SK-N-DZ (cell line): ENCODE data around the gene FBRSL1. TPM values are rescaled to one million over a fixed set of nuclear protein-coding genes. Genes with fewer than 3 reads are reported as not detected.
"Not testable (repeated sequence)": the region's sequence is repeated elsewhere in the genome, so short reads cannot be mapped to it uniquely, and the experiment has no call there.

Source experiments
- DNase-seq: peaks from one replicate; pipeline ENCODE4 v3.0.0-alpha.2; 2015; ENCODE audit warnings: low spot score
- polyA plus RNA-seq, 2 experiments: library from polyadenylated mRNA; depleted of rRNA; stranded (reverse); fragments of >200 nt; gene quantifications; 2 replicates each; pipeline ENCODE4 v1.2.3, GENCODE V29; 2014

The FBRSL1 gene
- polyA plus RNA-seq (2014; cell fraction: cytosol; rRNA removed): 50.9 and 56.6 TPM in 2 replicates
- polyA plus RNA-seq (2014; cell fraction: nucleus; rRNA removed): 91.3 and 169 TPM in 2 replicates

DNA sequence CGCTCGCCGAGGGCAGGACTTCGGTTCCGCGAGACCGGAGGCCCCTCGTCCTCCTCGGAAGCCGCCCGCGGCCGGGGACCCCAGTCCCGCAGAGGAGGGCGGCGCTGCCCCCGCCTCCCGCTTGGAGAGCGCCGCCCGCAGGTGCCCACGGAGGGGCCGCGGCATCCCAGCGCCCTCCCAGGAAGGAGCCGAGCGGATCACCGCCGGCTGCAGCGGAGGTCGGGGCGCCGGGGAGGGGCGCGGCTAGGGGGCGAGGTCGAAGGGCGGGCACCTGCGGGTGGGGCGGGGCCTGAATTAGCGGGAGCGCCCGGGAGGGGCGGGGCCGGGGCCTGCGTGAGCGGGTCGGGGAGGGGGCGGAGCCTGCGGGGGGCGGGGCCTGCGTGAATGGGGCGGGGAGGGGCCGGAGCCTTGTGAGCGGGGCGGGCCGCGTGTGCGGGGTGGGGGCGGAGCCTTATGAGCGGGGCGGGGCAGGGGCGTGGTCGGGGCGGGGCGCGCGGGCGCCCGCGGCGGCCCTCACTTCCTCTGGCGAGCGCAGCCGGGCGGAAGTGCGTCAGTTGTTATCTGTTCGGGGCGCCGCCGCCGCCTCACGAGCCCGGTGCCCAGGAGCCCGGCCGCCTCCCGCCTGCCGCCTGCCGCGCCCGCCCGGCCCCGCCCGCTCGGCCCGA lies at the start of gene FBRSL1:
FBRSL1 (plus strand) TSS at position 550 of the 665 bp plus-strand sequence.
- peak; percentile 82 for DNase-seq

DNA sequence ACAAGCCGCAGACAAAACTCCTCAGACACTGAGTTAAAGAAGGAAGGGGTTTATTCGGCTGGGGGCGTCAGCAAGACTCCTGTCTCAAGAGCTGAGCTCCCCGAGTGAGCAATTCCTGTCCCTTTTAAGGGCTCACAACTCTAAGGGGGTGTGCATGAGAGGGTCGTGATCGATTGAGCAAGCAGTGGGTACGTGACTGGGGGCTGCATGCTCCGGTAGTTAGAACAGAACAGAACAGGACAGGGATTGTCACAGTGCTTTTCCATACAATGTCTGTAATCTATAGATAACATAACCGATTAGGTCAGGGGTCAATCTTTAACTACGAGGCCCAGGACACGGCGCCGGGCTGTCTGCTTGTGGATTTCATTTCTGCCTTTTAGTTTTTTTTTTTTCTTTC lies 49.5 kb upstream of the FBRSL1 start:
- not testable (repeated sequence) for DNase-seq

DNA sequence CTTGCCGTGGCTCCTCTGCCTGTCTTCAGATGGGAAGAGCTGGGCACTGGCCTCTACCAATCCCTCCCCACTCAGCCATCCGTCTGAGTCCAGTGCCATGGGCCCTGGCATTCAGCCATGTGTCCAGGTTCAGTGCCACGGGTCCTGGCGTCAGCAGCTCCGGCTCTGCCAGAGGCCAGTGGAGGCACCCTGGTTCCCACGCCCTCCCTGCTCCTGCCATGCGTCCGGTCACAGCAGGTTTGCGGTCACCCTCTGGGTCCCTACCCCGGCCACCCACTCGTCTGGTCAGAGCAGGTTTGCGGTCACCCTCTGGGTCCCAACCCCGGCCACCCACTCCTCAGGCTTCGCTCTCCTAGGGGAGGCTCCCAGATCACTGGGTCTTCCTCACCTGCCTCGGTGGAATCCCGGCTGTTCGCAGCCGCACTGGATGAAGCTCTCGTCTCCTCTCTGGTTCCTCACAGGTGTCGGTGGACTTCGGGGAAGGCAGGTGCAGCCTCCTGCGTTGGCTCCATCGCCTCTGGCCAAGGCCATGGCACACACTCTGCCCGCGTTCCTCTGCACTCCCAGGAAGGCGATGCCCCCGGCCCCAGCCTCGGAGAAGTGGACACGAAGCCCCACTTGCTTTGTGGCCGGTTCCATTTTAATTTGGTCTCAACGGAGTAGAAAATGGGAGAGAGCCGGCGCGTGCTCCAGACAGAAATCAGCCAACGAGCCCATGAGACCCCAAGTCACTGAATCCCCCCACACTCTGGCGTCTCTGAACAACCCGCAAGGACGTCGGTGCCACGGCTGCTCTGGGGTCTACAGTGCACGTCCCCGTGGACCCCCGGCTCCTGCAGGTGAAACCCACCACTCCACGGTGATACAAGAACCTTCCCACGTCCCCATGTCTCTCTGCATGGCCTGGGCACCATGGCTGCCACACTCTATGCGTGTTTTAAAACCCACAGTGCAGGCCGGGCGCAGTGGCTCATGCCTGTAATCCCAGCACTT lies 47.8 kb upstream of the FBRSL1 start:
- DNase-seq: no peak

DNA sequence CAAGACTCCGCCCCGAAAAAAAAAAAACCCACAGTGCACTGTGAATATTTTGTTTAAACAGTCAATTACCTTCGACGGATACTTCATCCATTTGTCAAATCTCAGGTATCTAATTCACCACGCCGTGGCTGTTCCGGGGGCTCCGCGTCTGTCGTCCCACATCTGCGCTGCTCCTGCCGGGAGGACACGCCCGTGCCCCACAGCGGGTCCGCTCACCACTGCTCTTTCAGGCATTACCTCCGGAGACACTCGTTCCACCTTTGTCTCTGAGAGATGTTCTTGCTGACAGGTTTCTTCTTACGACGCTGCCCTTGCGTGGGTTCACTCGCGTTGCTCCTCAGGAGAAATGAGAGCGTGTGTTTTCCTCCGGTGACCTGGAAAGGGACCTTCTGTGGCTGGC lies 46.9 kb upstream of the FBRSL1 start:
- DNase-seq: no peak

DNA sequence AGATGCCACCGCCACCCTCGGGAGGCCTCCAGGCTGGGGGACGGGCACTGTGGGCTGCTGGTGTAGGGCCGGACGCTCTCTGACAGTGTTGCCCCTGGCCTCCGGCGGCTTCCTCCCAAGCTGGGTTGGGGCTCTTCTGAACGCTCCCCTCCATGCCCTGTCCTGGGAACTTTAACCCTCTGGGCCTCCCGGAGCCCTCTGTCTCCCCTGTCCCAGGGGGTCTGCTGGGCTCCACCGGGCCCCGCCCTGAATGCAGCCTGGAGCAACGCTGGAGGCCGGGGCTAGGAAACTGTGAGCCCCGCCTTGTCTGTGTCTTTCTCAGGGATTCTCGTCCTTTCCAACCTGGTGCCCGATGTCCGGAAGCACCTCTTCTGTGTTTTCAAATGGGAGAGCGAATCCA lies 45.7 kb upstream of the FBRSL1 start:
- DNase-seq: no peak

DNA sequence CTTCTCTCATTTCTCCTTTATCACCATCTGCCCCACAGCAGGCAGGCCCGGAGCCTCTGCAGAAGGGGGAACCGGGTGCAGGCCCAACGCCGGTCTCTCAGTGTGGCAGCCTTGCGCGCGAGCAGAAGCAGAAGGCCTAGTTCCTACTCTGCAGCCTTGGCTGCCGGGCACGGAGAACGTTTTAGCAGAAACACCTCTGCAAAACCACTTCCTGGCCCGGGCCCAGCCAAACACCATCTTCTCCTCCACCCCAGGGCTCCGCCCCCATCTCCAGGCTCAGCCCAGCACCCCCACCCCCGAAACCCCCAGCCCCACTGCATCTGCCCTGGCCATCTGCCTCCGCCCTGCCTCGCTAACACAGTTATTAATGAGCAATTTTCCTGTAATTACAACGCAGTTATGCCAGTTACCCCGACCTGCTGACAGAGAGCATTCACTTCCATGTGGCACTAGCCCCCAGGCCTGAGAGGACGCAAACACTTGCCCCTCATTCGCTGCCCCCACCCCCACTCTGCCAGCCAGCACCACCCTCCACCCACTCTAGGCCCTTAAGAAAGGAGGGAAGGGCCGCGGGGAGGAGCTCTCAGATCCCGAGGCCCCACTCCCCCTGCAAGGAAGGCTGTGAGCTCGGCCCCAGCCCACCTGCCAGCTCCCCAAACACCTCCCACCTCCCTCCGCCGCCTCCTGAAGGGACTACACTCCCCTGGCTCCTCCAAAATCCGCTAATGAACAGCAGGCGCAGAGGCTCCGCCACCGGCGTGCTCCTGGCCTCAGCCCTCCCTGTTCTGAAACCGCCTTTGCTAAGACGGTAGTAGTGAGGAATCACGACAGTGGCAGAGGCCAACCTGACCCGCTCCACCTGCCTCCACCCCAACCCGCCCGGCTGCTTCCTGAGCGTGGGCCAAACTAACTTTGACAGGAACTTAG lies 44.7 kb upstream of the FBRSL1 start:
- no peak for DNase-seq

DNA sequence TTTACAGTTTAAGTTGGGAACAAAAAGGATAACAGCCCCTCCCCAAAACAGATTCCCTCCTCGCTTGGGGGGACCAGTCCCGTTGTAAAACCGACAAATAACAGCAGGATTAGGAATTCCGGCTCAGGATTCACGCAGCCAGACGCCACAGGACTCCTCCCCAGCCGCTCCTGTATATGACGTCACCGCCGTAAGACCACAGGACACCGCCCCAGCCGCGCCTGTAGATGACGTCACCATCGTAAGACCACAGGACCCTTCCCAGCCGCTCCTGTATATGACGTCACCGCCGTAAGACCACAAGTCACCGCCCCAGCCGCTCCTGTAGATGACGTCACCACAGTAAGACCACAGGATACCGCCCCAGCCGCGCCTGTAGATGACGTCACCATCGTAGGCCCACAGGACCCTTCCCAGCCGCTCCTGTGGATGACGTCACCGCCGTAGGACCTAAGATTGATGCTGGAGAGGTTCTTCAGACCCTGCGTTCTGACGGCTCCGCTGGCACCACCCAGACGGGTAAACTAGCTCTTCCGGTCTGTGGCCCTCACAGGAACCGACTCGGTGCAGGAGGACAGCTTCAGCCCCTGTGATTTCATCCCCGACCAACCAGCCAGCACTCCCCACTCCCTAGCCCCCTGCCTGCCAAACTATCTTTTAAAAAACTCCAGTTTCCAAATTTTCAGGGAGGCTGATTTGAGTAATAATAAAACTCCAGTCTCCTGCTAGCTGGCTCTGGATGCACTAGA lies 43.9 kb upstream of the FBRSL1 start:
- DNase-seq: peak; percentile 99

DNA sequence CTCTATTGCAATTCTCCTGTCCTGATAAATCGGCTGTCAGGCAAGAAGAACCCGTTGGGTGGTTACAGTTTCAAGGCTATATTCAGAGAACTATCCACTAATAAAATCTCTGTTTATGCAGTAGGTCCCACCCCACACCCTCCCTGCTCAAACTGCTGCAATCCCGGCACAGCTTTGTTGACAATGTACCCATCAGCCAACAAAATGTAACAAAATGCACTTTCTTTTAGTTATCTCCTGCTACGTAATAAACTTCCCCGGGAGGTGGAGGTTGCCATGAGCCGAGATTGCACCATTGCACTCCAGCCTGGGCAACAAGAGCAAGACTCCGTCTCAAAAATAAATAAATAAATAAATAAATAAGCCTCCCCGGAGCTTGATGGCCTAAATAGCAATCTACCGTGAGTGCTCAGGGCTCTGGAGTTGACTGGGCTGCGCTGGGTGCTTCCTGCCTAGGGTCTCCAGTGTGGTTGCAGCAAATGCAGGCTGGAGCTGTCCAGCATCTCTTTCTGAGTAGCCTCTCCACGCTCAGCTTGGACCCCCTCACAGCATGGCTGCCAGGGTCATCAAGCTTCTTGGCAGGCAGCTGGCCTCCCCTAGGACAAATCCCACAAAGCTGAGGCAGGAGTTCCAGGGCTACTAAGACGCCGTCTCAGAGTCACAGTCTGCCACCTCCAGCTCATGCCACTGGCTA lies 43.2 kb upstream of the FBRSL1 start:
- no peak for DNase-seq

DNA sequence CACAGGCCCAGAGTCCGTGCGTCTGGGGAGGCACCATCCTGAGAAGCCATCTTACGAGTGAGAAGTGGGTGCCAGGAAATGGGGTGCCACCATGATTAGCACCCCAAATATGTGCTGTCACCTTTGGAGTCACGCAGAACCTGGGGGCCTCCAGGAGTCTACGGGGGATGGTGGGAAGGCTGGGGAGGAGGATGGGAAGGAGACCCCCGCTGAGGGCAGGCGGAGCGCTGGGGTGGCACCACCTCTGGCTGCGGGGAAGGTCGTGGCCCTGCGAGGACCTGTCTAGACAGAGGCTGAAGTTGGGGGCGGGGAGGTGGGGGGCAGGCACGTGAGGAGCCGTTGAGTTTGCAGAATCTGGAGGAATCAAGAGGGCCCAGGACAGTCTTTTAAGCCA lies 42.6 kb upstream of the FBRSL1 start:
- DNase-seq: no peak

DNA sequence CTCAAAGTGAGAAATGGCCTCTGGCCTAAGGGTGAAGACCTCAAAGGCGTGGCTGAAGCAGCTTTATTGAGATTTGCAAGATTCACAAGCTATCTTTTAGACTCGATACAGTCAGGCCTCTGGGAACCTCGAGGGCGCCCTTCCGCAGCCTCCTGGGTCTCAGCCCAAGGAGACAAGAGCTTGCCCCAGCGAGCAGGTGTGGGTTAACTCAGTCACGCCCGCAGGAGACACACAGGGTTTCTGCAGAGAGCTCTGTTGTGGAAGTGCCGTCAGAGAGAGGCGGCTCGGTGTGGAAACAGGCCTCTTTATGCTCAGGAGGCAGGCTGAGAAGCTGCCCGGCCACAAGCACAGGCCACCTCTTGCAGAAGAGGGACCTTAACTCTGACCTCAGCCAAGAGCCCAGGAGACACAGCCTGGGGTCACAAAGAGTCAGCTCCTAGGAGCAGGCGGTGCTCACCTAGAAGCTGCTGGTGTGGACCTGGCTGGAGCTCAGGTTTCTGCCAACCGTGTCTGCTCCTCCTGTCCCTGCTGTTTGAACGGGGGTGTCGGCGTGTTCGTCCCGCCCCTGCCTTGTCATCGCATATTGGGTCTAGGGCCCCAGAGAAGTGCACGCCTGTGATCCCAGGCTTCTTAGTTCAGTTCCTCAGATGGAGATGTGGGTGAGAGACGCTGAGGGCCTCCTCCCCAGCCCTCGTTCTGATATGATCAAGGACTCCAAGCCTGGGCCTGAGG lies 42.1 kb upstream of the FBRSL1 start:
- no peak for DNase-seq

DNA sequence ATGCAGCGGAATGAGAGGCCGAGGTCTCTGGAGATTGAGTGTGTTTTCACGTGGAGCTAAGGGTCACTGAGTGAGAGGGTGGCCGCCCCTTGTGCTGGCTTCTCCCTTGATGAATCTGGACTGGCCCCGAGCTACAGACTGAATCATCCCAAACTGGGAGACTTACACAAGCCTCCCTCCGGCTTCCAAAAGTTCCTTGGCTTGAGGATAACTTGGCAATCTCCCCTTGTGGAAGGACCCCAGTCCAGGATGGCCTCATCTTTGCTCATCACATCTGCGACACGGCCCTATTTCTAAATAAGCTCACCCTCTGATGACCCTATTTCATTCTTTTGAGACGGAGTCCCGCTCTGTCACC lies 41.5 kb upstream of the FBRSL1 start:
- DNase-seq: no peak

DNA sequence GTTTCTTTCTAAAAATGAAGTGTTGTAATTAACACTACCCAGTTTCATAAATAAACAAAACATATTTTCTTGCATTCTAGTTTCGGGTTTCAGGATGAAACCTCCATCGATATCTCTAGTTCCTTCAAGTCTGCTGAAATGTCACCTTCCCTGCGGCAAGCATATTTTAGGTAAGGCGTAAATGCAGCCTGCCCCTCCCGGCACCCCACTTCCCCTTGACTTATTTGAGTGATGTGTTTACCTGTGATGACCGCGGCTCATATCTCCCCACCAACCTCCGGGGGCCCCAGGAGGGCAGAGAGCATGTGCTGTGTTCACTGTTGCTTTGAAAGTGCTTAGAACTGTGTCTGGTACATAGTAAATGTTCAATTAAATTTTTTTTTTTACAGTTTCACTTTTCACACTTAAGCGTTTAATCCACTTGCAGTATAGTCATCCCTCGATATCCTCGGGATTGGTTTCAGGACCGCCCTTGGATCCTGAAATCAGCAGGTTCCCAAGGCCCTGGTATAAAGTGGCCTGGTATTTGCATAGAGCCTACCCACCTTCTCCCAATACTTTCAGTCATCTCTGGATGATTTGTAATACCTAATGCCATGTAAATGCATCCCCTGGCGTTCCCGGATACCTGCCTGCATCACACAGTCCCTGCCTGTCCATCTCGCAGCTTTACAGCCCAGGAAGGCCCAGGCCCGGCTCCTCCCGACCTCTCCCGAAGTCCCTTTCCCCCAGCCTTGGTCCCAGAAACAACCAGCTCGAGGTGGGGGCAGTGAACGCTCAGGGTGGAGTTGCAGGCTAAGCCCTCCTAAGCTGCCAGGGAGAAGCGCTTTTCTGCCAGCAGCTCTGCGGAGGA lies 40.2 kb upstream of the FBRSL1 start:
- DNase-seq: no peak

DNA sequence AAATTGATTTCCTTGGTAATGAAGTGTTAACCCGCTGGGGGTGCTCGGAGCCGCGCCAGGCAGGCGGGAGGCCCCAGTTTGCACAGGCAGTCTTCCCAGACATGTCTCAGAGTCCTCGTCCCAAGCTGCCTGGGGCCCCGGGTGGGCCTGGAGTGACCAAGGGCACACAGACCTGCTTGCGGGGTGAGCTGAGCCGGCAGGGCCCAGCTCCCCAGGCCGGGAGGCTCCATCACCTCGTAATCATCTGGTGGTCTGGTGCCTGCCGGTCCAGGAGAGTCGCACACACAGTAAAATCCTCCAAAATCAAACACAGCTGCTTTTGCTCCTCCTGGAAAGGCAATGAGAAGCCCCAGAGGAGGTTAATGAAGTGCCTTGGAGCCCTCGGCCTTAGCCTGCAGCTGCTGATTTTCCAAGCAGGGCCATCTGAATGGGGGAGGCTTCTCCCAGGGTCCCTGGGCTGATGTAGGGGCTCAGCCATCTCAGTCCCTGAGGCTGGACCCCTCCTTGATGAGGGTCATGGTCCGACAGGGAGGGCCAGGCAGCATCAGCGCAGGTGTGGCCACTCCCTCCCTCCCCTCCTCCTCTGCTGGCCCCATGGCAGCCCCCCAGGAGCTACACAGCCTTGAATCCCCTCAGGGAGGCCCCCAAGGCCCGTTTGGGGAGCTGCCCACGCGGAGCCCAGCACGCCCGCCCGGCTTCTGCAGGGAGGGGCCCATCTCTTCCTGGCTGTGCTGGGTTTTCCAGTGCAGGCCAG lies 39.4 kb upstream of the FBRSL1 start:
- DNase-seq: peak; percentile 54

DNA sequence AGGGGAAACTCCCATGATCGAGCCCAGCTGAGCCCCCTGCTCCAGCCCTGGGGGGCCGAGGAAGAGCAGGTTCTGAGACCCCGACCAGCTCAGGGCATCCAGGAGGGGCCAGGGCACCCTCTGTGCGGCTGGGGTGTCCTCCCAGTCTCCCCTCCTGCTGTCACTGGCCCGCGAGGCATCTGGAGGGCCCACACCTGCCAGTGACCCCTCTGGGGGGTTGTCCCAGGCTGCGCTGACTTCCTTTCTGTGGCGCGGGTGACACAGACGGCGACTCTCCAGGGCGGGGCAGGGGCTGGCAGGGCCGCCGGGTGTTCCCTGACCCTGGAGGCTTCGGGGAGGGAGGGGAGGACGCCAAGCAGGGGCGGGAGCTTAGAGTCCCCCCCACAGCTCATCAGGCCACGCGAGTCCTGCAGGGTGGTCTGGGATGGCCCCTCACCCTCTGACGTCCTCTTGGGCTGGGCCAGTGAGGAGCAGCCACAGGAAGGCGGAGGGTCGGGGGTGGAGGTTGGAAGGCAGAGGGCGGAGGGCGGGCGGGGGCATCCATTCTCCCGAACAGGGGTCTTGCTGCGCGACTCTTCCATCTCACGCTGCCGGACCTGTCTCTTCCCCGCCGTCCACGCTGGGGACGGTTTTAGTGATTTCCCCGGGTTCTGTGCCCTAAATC lies 38.6 kb upstream of the FBRSL1 start:
- DNase-seq: no peak

DNA sequence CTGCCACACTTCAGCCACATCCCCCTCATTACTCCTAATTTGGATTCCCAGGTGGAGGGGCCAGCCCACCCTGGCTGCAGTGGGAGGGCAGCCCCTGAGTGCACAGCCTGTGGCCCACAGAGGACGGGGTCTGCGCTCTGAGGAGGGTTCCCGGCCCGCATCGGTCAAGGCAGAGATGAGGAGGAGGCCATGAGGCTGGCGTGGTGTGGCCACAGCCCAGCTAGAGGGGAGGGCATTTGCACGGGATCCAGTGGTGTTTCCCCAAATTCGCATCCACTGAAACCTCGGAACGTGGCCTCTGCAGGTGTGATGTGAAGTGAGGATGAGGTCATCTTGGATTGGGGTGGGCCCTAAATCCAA lies 38.1 kb upstream of the FBRSL1 start:
- no peak for DNase-seq

DNA sequence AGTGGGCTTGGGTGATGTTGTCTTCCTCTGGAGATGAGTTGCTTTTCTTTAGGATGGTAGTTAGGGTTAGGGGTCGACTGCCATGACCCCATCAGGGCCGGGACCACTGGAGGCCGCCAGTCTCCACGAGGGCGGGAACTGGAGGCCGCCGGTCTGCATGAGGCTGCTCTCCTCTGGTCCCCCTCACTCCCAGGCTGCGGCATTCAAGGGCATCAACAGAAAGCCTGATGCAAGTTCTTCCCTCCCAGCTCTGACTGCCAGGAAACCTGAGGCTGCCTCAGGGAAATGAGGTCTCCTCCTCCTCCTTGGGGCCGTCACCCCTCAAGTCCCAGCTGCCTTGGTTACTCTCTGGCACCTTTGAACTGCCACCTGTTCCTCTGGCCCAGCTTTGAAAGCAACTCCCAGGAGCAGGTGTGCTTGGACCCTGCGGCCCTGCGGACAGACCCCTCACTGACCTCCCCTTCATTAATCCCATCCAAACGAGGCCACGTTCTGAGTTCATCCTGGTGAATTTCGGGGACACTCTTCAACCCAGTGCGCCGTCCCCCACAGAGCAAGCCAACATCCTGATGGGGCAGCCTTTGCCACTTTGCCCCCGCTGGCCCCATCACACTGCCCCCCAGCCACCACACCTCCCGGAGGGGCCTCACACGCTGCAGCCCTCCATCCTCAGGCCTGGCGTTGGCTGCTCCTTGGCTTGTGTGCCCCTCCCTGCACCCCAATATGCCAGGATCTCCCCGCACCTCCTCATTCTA lies 37.2 kb upstream of the FBRSL1 start:
- DNase-seq: no peak
